Activated CD4-positive, alpha-beta T cell treated with anti-CD3 and anti-CD28 coated beads for 36 hours (primary cell): ENCODE measurements around the gene GALNT18. TPM values are rescaled to one million over a fixed set of nuclear protein-coding genes. Genes with fewer than 3 reads are reported as not detected.

Experiments used
- ATAC-seq: fragments of 200-7000 bp; cut with Tn5 transposase; one replicate; pipeline ENCODE4 v1.10.0; 2021; ENCODE audit warnings: mild to moderate bottlenecking, moderate library complexity
- CTCF ChIA-PET: fragments of 350-600 bp; sonication (Branson Sonifier 250); formaldehyde crosslinking; loops from one replicate; lab custom pipeline; 2021; ENCODE audit warnings: antibody characterized with exemption; lab: Charles Lee
- POLR2A ChIA-PET: fragments of 350-600 bp; sonication (Branson Sonifier 250); formaldehyde crosslinking; loops from one replicate; lab custom pipeline; 2021; ENCODE audit warnings: antibody characterized with exemption, inconsistent platforms; lab: Charles Lee
- DNase-seq: peaks from one replicate; pipeline ENCODE4 v3.0.0-alpha.2; 2020
- H3K27ac Mint-ChIP-seq: one replicate; pipeline ENCODE4 v1.8.0; 2021; ENCODE audit warnings: mixed read lengths
- H3K27me3 Mint-ChIP-seq: one replicate; pipeline ENCODE4 v1.8.0; 2021; ENCODE audit warnings: mixed read lengths
- H3K36me3 Mint-ChIP-seq: one replicate; pipeline ENCODE4 v1.8.0; 2021; ENCODE audit warnings: low read depth, mixed read lengths
- H3K4me1 Mint-ChIP-seq: one replicate; pipeline ENCODE4 v1.8.0; 2021; ENCODE audit warnings: mixed read lengths
- H3K4me3 Mint-ChIP-seq: one replicate; pipeline ENCODE4 v1.8.0; 2021; ENCODE audit warnings: mild to moderate bottlenecking, moderate library complexity, mixed read lengths
- H3K9me3 Mint-ChIP-seq: one replicate; pipeline ENCODE4 v1.8.0; 2021; ENCODE audit warnings: low read depth, mixed read lengths
- intact Hi-C, 2 experiments: fragments of 100-400 bp; cut with DNase I in 1 of 2; cut with micrococcal nuclease in 1 of 2; formaldehyde crosslinking; loops; one replicate each; pipeline versions ENCODE4 v1.14.2 to v1.15.1; 2022 to 2024; cut with DNase I, micrococcal nuclease
- total RNA-seq, 2 experiments: library from RNA; stranded (reverse); gene quantifications; one replicate each; pipeline ENCODE4 v1.2.3, GENCODE V29; 2021

The GALNT18 gene
- total RNA-seq, 2 experiments from 2014 or later = 6.9 to 8.8 TPM

GRCh38 chr11:11389238-11389637 is 232.6 kb downstream of the GALNT18 start:
- no peaks in the 10 kb centered on the region for H3K36me3 Mint-ChIP-seq
- H3K27me3 Mint-ChIP-seq = no peaks in the 10 kb centered on the region
- DNase-seq (no peak), ATAC-seq (no peak)
- no peaks in the 10 kb centered on the region for H3K9me3 Mint-ChIP-seq
- intact Hi-C loops = no loop called here
- no peak overlapping the region for H3K4me3 Mint-ChIP-seq
- ChIA-PET CTCF (no interaction called here), POLR2A (no interaction called here)
- no peaks in the 10 kb centered on the region for H3K4me1 Mint-ChIP-seq
- H3K27ac Mint-ChIP-seq = no peak overlapping the region

- intact Hi-C loops = no loop called here
- H3K4me3 Mint-ChIP-seq = no peak overlapping the region
- no peaks in the 10 kb centered on the region for H3K9me3 Mint-ChIP-seq
- ChIA-PET POLR2A (no interaction called here), CTCF (no interaction called here)
- no peaks in the 10 kb centered on the region for H3K4me1 Mint-ChIP-seq
- no peaks in the 10 kb centered on the region for H3K27me3 Mint-ChIP-seq
- H3K27ac Mint-ChIP-seq = no peak overlapping the region
- H3K36me3 Mint-ChIP-seq = no peaks in the 10 kb centered on the region
- DNase-seq (no peak), ATAC-seq (no peak)
Measured at GRCh38 chr11:11387622-11388305, 234.0 kb downstream of the GALNT18 start.

GRCh38 chr11:11387207-11387606 is 234.6 kb downstream of the GALNT18 start:
- Mint-ChIP-seq H3K36me3 (no peaks in the 10 kb centered on the region), H3K27me3 (no peaks in the 10 kb centered on the region), H3K9me3 (no peaks in the 10 kb centered on the region), H3K4me3 (no peak overlapping the region), H3K27ac (no peak overlapping the region), H3K4me1 (no peaks in the 10 kb centered on the region)
- CTCF ChIA-PET = no interaction called here
- intact Hi-C loops = no loop called here
- POLR2A ChIA-PET = no interaction called here
- ATAC-seq = no peak
- DNase-seq = no peak

- ChIA-PET POLR2A (no interaction called here), CTCF (no interaction called here)
- Mint-ChIP-seq H3K4me3 (no peak overlapping the region), H3K4me1 (no peaks in the 10 kb centered on the region), H3K9me3 (no peaks in the 10 kb centered on the region), H3K36me3 (no peaks in the 10 kb centered on the region), H3K27me3 (no peaks in the 10 kb centered on the region), H3K27ac (no peak overlapping the region)
- intact Hi-C loops = no loop called here
- ATAC-seq (no peak), DNase-seq (no peak)
Measured at GRCh38 chr11:11384829-11385228, 237.0 kb downstream of the GALNT18 start.

- H3K4me1 Mint-ChIP-seq = no peaks in the 10 kb centered on the region
- ATAC-seq (no peak), DNase-seq (no peak)
- H3K4me3 Mint-ChIP-seq = no peak overlapping the region
- POLR2A ChIA-PET = no interaction called here
- no peaks in the 10 kb centered on the region for H3K9me3 Mint-ChIP-seq
- no peaks in the 10 kb centered on the region for H3K27me3 Mint-ChIP-seq
- CTCF ChIA-PET = no interaction called here
- intact Hi-C loops = no loop called here
- no peaks in the 10 kb centered on the region for H3K36me3 Mint-ChIP-seq
- no peak overlapping the region for H3K27ac Mint-ChIP-seq
Measured at GRCh38 chr11:11383995-11384394, 237.8 kb downstream of the GALNT18 start.

- ChIA-PET CTCF (interaction anchor here (0.6 kb wide), 1 partner anchor 40 kb away, joined by 4 read pairs; no protein-coding TSS in a partner anchor), POLR2A (no interaction called here)
- Mint-ChIP-seq H3K4me1 (no peaks in the 10 kb centered on the region), H3K4me3 (no peak overlapping the region), H3K27me3 (no peaks in the 10 kb centered on the region), H3K9me3 (no peaks in the 10 kb centered on the region), H3K36me3 (no peaks in the 10 kb centered on the region), H3K27ac (no peak overlapping the region)
- DNase-seq (no peak), ATAC-seq (no peak)
- intact Hi-C loops = no loop called here
Measured at GRCh38 chr11:11382858-11383532, 238.8 kb downstream of the GALNT18 start.

GRCh38 chr11:11381471-11382105 is 240.2 kb downstream of the GALNT18 start:
- Mint-ChIP-seq H3K4me3 (no peak overlapping the region), H3K9me3 (no peaks in the 10 kb centered on the region), H3K36me3 (no peaks in the 10 kb centered on the region), H3K27ac (no peak overlapping the region), H3K27me3 (no peaks in the 10 kb centered on the region), H3K4me1 (no peaks in the 10 kb centered on the region)
- ChIA-PET CTCF (interaction anchor here (0.6 kb wide), 1 partner anchor 73 kb away, joined by 3 read pairs; no protein-coding TSS in a partner anchor), POLR2A (no interaction called here)
- DNase-seq (no peak), ATAC-seq (no peak)
- intact Hi-C loops = no loop called here

- no peaks in the 10 kb centered on the region for H3K9me3 Mint-ChIP-seq
- DNase-seq (no peak), ATAC-seq (no peak)
- H3K36me3 Mint-ChIP-seq = no peaks in the 10 kb centered on the region
- no peaks in the 10 kb centered on the region for H3K27me3 Mint-ChIP-seq
- intact Hi-C loops = no loop called here
- no peak overlapping the region for H3K4me3 Mint-ChIP-seq
- H3K4me1 Mint-ChIP-seq = no peaks in the 10 kb centered on the region
- CTCF ChIA-PET = interaction anchor here (0.6 kb wide), 1 partner anchor 74 kb away, joined by 3 read pairs; no protein-coding TSS in a partner anchor
- no peak overlapping the region for H3K27ac Mint-ChIP-seq
- POLR2A ChIA-PET = no interaction called here
Measured at GRCh38 chr11:11380883-11381282, 240.9 kb downstream of the GALNT18 start.

GRCh38 chr11:11380340-11380739 is 241.5 kb downstream of the GALNT18 start:
- Mint-ChIP-seq H3K36me3 (no peaks in the 10 kb centered on the region), H3K9me3 (no peaks in the 10 kb centered on the region), H3K4me1 (no peaks in the 10 kb centered on the region), H3K27ac (no peak overlapping the region), H3K27me3 (no peaks in the 10 kb centered on the region), H3K4me3 (no peak overlapping the region)
- ChIA-PET CTCF (no interaction called here), POLR2A (no interaction called here)
- ATAC-seq (no peak), DNase-seq (no peak)
- intact Hi-C loops = no loop called here

- Mint-ChIP-seq H3K27ac (no peak overlapping the region), H3K27me3 (no peaks in the 10 kb centered on the region), H3K4me1 (no peaks in the 10 kb centered on the region), H3K4me3 (no peak overlapping the region), H3K9me3 (no peaks in the 10 kb centered on the region), H3K36me3 (no peaks in the 10 kb centered on the region)
- DNase-seq = no peak
- no peak for ATAC-seq
- intact Hi-C loops = no loop called here
- ChIA-PET CTCF (no interaction called here), POLR2A (no interaction called here)
Measured at GRCh38 chr11:11379661-11380060, 242.1 kb downstream of the GALNT18 start.

GRCh38 chr11:11378184-11378940 is 243.4 kb downstream of the GALNT18 start:
- DNase-seq (no peak), ATAC-seq (no peak)
- Mint-ChIP-seq H3K27ac (no peak overlapping the region), H3K9me3 (no peaks in the 10 kb centered on the region), H3K36me3 (no peaks in the 10 kb centered on the region), H3K27me3 (no peaks in the 10 kb centered on the region), H3K4me3 (no peak overlapping the region), H3K4me1 (no peaks in the 10 kb centered on the region)
- intact Hi-C loops = no loop called here
- ChIA-PET POLR2A (no interaction called here), CTCF (interaction anchor here (0.6 to 0.7 kb wide), 3 partner anchors 15 to 193 kb away, joined by 3 to 6 read pairs (median 4); no protein-coding TSS in a partner anchor)
